IMR-90 (cell line): ENCODE measurements around the gene ADGRG6.

ENCODE experiments used
- BHLHE40 ChIP-seq: fragments of 150-350 bp; IDR thresholded peaks from 2 replicates; pipeline ENCODE4 v1.6.1; 2016; ENCODE audit warnings: mild to moderate bottlenecking, low read depth, low read length
- CEBPB ChIP-seq: IDR thresholded peaks from 2 replicates; pipeline ENCODE4 v1.6.1; 2012; ENCODE audit warnings: low read depth, low read length, improper control_type of control experiment
- FOS ChIP-seq: fragments of 150-350 bp; IDR thresholded peaks from 2 replicates; pipeline ENCODE4 v1.6.1; 2016; ENCODE audit warnings: low read depth, low read length
- MAFK ChIP-seq: IDR thresholded peaks from 2 replicates; pipeline ENCODE4 v1.6.1; 2012; ENCODE audit warnings: low read depth, low read length, improper control_type of control experiment
- MAZ ChIP-seq: IDR thresholded peaks from 2 replicates; pipeline ENCODE4 v1.6.1; 2012; ENCODE audit warnings: low read depth, mild to moderate bottlenecking, low read length, improper control_type of control experiment, moderate library complexity, borderline replicate concordance
- MXI1 ChIP-seq: IDR thresholded peaks from 2 replicates; pipeline ENCODE4 v1.6.1; 2012; ENCODE audit warnings: low read depth, mild to moderate bottlenecking, low read length, moderate library complexity, borderline replicate concordance
- POLR2A ChIP-seq: IDR thresholded peaks from 2 replicates; pipeline ENCODE4 v1.6.1; 2012; ENCODE audit warnings: mild to moderate bottlenecking, low read depth, low read length
- RAD21 ChIP-seq: IDR thresholded peaks from 2 replicates; pipeline ENCODE4 v1.6.1; 2012; ENCODE audit warnings: low read length, improper control_type of control experiment
- RCOR1 ChIP-seq: IDR thresholded peaks from 2 replicates; pipeline ENCODE4 v1.6.1; 2012; ENCODE audit warnings: mild to moderate bottlenecking, low read length, improper control_type of control experiment; ENCODE audit not compliant: insufficient replicate concordance
- RFX5 ChIP-seq: IDR thresholded peaks from 2 replicates; pipeline ENCODE4 v1.8.0; 2012; ENCODE audit warnings: low read depth, mild to moderate bottlenecking, low read length, moderate library complexity
- SMC3 ChIP-seq: fragments of 150-350 bp; IDR thresholded peaks from 2 replicates; pipeline ENCODE4 v1.6.1; 2016; ENCODE audit warnings: low read depth, mild to moderate bottlenecking, antibody characterized with exemption, low read length, moderate library complexity
- TF ChIP-seq, protein P1 (sequence below): conservative IDR thresholded peaks from 2 replicates; pipeline ENCODE4 v1.5.1; 2012; ENCODE audit warnings: mild to moderate bottlenecking, low read depth, low read length, improper control_type of control experiment
- TF ChIP-seq, protein P2 (sequence below): fragments of 150-350 bp; IDR thresholded peaks from 2 replicates; pipeline ENCODE4 v1.6.1; 2017; ENCODE audit warnings: mild to moderate bottlenecking, antibody characterized with exemption, low read length, low read depth
- TF ChIP-seq, protein P3 (sequence below): fragments of 150-350 bp; IDR thresholded peaks from 2 replicates; pipeline ENCODE4 v1.6.1; 2016; ENCODE audit warnings: low read depth, mild to moderate bottlenecking, low read length, moderate library complexity, borderline replicate concordance

DNA sequence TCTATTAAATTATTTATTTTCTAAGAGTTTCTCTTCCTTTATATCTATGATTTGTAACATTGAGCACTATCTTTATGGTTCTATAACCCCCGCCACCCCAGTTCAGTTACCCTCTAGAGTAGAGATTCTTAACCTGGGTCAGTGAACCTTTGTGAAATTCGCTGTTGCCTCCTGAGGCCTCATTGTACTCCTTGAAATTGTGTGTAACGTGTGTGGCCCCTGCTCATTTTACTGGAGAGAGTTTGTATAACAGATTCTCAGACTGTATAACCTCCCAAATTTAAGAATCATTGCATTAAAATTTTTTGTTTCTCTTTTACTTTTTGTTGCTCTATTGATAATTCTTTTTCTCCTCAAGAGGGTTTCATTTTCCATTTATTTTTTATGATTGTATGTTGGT is 65.3 kb downstream of the ADGRG6 start:
- TF ChIP-seq BHLHE40 (no peak), POLR2A (no peak), RAD21 (no peak), SMC3 (no peak), CEBPB (no peak), RCOR1 (no peak), RFX5 (no peak), MAFK (no peak), MXI1 (no peak), FOS (no peak), MAZ (no peak)
- TF ChIP-seq, protein P1, sequence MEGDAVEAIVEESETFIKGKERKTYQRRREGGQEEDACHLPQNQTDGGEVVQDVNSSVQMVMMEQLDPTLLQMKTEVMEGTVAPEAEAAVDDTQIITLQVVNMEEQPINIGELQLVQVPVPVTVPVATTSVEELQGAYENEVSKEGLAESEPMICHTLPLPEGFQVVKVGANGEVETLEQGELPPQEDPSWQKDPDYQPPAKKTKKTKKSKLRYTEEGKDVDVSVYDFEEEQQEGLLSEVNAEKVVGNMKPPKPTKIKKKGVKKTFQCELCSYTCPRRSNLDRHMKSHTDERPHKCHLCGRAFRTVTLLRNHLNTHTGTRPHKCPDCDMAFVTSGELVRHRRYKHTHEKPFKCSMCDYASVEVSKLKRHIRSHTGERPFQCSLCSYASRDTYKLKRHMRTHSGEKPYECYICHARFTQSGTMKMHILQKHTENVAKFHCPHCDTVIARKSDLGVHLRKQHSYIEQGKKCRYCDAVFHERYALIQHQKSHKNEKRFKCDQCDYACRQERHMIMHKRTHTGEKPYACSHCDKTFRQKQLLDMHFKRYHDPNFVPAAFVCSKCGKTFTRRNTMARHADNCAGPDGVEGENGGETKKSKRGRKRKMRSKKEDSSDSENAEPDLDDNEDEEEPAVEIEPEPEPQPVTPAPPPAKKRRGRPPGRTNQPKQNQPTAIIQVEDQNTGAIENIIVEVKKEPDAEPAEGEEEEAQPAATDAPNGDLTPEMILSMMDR = no peak
- TF ChIP-seq, protein P2, sequence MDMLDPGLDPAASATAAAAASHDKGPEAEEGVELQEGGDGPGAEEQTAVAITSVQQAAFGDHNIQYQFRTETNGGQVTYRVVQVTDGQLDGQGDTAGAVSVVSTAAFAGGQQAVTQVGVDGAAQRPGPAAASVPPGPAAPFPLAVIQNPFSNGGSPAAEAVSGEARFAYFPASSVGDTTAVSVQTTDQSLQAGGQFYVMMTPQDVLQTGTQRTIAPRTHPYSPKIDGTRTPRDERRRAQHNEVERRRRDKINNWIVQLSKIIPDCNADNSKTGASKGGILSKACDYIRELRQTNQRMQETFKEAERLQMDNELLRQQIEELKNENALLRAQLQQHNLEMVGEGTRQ = no peak
- TF ChIP-seq, protein P3, sequence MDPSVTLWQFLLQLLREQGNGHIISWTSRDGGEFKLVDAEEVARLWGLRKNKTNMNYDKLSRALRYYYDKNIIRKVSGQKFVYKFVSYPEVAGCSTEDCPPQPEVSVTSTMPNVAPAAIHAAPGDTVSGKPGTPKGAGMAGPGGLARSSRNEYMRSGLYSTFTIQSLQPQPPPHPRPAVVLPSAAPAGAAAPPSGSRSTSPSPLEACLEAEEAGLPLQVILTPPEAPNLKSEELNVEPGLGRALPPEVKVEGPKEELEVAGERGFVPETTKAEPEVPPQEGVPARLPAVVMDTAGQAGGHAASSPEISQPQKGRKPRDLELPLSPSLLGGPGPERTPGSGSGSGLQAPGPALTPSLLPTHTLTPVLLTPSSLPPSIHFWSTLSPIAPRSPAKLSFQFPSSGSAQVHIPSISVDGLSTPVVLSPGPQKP = no peak
